HG03460 (cell line): ENCODE results near the gene MID1.

Source experiments
- ATAC-seq: cut with Tn5 transposase; IDR thresholded peaks from one replicate; pipeline ENCODE4 v1.9.1; 2021; ENCODE audit not compliant: unreplicated experiment

Gene MID1

GRCh38 chrX:10620121-10620699, at the start of gene MID1:
TSS of gene MID1 (minus strand) at chrX:10620585. CDS start at chrX:10567547, 53,038 bp downstream.
- ATAC-seq: no peak

DNA sequence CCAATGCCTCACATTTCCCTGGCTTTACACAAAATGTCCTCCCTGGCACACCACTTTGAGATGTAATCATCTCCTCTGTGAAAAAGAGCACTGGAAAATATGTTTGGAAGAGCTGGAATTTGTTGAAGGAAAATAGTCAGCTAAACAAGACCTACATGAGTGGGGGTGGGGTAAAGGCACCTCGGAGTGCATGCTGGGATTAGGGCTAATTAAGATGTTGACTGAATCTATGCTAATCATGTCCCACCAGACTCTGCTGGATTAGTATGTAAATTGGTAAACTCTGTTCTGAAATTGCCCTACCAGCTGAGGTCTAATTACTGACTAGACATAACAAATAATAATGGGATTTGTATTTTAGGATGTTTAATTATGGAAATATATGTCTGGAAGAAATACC, 46.8 kb upstream of the MID1 start:
- ATAC-seq: no peak

DNA sequence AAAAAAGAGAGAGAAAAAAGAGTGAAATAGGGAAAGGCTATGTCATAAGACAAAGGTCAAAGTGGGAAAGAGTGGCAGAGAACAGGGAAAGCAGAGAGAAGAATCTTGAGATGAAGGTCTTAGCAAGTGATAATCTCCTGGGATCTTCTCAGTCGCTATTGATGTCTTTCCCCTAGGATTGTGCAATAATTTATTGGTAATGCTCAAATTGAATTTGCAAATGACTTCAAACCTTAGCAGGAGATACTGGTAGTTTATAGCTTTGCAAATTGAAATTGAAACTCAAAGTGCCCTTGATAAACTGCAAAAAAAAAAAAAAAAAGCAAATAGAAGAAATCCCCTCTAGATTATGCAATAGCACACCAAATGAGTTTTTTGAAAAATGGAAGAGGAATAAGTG, 45.7 kb upstream of the MID1 start:
- no peak for ATAC-seq

GRCh38 chrX:10665681-10666080, 45.3 kb upstream of the MID1 start:
- no peak for ATAC-seq

DNA sequence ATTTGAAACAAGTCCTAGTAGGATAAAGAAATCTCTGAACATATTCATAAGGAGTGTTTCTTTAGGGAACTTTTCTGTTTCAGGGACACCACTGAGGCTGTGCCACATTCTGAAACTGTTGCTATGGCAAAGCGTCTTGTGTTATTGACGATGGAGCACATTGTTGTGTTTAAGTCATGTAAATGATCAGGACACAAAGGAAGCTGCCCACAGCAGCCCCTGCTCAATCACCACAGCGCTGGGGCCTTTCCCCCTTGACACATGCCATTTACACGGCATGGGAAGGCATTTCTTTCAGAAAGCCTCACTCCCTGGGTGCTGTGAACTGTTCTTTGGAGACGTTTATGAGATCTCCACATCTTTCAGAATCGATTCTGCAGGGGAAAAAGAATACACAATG, 39.8 kb upstream of the MID1 start:
- no peak for ATAC-seq

DNA sequence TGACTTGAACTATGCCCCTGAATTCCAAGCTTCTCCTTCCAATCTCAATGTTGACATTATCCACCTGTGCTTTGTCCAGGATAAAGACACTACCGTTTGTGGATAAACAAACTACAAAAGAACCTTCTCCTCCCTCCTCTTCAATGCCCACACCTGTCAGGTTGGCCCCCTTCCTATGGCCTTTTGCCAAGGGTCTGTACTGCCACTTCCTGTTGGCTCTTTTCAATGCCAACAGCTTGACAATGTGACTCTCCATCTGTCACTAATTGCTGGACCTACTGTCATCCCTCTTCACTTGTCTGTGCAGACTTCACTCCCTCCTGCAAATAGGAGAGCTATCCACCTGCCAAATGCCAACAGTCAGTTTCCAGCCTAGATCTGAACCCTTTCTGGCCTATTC, 35.8 kb upstream of the MID1 start:
- no peak for ATAC-seq

DNA sequence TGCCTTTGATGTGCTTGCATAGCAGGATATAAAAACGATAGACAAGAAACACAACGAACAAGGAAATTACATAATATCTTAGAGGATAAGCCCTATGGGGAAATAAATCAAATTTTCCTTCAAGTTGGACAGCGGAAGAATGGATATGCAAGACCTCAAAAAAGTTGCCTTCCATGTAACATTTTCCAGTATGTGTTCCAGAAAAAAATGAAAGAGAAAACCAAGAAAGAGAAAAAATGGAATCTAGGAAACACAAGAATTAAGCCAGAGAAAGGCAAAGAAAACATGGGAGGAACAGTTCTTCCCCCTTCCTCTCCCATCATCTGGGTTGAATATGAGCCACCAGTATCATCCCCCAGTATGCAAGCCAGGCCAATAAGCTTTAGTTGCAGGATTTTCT, 34.6 kb upstream of the MID1 start:
- no peak for ATAC-seq

GRCh38 chrX:10653302-10653701, 32.9 kb upstream of the MID1 start:
- no peak for ATAC-seq

DNA sequence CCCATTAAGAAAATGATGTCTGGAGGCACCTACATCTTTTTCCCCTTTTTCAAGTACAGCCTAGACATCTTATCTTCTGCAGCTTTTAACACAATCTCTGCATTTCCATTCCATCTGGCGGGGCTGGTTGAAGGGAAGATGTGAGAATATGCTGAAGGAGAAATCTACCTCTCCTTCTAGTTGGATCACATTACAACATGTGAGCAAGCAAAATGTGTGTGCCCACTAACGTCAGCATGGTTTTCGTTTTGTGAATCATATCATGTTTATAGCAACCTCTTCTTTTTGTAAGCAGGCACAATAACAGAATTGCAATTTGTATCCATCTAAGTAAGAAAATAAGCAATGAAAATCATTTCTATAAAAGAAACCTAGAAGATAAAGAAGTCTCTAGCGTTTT, 28.9 kb upstream of the MID1 start:
- no peak for ATAC-seq

GRCh38 chrX:10648614-10649013, 28.2 kb upstream of the MID1 start:
- no peak for ATAC-seq

GRCh38 chrX:10636851-10637250, 16.5 kb upstream of the MID1 start:
- no peak for ATAC-seq

DNA sequence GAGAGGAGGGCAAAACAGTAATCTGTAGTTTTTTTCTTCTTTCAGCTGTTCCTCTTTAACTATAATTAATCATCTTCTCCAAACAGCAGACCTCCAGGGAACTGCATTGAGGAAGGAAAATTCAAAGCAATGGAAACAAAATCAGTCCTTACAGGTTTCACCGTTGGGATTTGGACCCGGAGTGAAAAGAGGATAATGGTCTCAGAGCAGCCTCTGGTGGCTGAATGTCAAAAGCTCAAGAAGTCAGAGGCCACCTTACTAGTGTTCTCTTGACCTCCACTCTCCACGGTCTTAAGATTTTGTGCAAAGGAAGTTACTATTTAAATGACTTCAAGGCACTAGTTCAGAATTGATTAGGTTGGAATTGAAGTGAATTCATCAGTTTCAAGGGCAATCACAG, 16.0 kb upstream of the MID1 start:
- ATAC-seq: no peak

DNA sequence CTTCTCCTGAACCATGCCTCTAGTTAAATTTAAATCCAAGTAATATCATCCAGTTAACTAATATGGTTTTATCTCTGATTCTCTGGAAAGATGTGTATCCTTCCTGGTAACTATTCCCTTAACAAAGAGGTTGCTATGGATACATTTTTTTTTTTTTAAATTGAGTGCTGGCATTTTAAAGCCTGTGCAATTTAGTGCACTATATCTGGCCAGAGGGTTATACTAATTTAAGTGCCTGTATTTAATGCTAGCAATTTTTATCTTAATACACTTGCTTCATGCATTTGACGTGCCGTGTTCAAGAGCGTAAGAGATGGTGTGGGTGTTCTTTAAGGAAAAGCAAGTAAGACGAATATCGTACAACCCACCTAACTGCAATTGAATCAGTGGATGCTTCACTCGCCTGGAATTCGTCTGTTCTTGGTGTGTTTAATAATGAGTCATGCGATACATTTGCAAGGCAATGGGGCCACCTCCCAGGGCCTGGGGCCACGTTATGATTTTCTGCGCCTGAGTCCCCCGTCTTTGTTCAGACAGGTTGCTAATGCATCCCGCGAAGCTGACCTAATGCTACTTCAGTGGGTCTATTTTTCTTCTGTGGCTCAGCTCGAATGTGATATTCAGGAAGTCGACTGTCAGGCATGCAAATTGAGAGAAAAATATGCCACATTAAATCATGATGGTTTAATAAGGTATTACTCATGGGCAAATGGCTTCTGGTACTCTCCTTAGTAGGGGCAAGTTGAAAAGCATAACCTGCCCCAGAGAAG, 14.2 kb upstream of the MID1 start:
- no peak for ATAC-seq

GRCh38 chrX:10633722-10634121, 13.3 kb upstream of the MID1 start:
- no peak for ATAC-seq

DNA sequence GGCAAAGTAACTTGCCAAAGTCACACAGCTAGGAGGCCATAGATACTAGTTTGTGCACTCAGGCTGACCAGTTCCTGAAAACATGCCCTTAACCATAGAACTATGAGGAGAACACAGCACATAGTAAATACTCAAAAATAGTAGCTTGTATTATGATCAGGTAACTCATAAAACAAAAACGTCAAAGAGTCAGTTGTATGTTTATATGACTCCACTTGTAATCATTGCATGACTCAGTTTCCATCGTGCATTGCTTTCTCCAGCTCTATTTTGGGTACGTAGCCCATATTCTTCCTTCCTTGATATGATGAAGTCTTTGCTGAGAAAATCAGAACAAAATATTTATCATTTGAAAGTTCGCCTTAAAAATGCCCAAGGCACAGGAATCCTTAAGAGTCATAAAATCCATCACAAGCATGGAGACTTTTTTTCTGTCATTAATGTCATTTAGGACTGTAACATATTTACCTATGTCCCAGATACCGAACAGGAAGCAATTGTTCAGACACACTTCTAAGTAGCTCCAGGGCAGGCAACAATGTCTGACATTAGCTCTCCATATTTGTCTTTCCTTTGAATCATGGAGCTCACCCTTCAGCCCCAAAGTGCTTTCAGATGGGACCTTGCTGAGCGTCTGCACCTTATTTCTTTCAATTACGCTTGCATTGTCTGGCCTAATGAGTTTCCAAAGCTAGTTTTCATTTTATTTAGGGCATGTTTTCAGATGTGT, 11.2 kb upstream of the MID1 start:
- ATAC-seq: no peak

GRCh38 chrX:10630320-10630719, 9.9 kb upstream of the MID1 start:
- ATAC-seq: no peak

- no peak for ATAC-seq
Measured at GRCh38 chrX:10629905-10630304, 9.5 kb upstream of the MID1 start.

DNA sequence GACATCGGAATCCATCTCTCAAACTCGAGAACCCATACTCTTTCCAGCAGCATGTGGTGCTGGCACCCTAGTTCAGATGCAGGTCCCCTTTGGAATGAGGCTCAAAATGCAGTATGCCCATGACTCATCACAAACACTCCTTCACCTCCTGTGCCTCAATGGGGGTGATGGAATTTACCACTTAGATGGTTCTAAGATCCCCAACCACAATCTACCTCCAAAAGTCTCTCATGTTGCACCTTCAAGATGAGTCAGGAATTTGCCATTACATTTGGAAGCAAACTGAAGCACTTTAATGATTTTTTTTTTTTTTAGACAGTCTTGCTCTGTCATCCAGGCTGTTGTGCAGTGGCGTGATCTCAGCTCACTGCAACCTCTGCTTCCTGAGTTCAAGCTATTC, 8.5 kb upstream of the MID1 start:
- ATAC-seq: no peak

DNA sequence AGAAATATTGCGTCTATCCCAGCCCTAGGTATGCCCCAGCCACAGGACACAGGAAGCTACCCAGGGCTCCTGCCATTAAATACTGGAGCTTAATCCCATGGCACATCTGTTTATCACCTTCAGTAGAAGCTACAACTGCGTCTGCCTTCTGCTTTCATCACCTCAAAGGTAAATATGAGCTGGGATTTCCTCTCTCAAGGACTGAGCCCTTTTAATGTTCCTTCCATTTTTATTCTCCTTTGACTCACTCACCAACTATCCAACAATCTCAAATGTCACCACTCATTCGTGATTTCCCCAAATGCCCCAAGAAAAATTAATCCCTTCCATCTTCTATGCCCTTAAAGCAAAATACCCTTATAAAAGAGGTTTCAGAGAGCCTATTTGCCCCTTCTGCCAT, 1.8 kb upstream of the MID1 start:
- ATAC-seq: no peak

GRCh38 chrX:10619425-10620046, 849 bp downstream of the MID1 start:
- no peak for ATAC-seq

GRCh38 chrX:10618961-10619360, 1.4 kb downstream of the MID1 start:
- ATAC-seq: no peak

- no peak for ATAC-seq
Measured at GRCh38 chrX:10617999-10618351, 2.4 kb downstream of the MID1 start.
